Measurements from ENCODE around the gene MNS1. TPM values are rescaled to one million over a fixed set of nuclear protein-coding genes. Genes with fewer than 3 reads are reported as not detected.

Gene MNS1
- total and polyA plus RNA-seq, 2 experiments from 2014 or later: 2.9 to 16.9 TPM

DNA sequence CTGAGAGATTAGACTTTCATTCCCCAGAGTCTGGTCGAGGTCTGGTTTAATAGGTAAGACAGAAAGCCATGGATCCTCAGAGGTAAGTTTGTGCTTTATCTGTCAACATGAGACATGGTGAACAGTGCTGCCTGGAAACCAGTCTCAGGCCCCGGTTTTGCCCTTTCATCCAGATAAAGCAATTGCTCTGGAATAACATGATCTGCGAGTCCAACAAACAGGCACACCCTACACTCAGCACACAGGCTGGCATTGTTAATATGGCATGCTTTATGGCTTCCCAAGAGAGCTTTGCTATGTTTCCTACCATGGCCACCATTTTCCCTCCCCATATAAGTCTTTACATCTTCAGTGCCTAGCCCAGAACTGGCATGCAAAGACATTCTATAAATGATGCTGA, 30.1 kb upstream of the MNS1 start:
- Histone ChIP-seq H4K20me1 (replicated peaks; ENCODE audit: insufficient read depth) (no peaks in the 10 kb centered on the region), H3K27ac (ENCODE audit: low read depth) (no peak overlapping the region), H2AFZ (no peak overlapping the region), H3F3A (replicated peaks; ENCODE audit: low read depth) (no peaks in the 10 kb centered on the region), H3K79me2 (replicated peaks; ENCODE audit: insufficient read depth) (no peaks in the 10 kb centered on the region), H3K4me1 (ENCODE audit: insufficient read depth) (no peaks in the 10 kb centered on the region), H3K36me3 (ENCODE audit: insufficient read depth) (no peaks in the 10 kb centered on the region), H3K9me2 (ENCODE audit: insufficient read depth) (no peaks in the 10 kb centered on the region), H3K27me3 (ENCODE audit: insufficient read depth) (no peaks in the 10 kb centered on the region), H3K4me3 (no peak overlapping the region), H3K4me2 (no peak overlapping the region)
- Mint-ChIP-seq H3K4me3 (no peak overlapping the region), H3K27me3 (ENCODE audit: insufficient read depth, low read depth, poor library complexity) (peaks cover 4% of the 10 kb centered on the region), H3K27ac (no peak overlapping the region), H3K36me3 (ENCODE audit: low read depth) (no peaks in the 10 kb centered on the region), H3K4me1 (no peaks in the 10 kb centered on the region), H3K9me3 (no peaks in the 10 kb centered on the region; the same call in 2 of the 3 replicates)
- DNase-seq (ENCODE audit: low spot score) (no peak), ATAC-seq (no peak)
- TF ChIP-seq, protein P1, sequence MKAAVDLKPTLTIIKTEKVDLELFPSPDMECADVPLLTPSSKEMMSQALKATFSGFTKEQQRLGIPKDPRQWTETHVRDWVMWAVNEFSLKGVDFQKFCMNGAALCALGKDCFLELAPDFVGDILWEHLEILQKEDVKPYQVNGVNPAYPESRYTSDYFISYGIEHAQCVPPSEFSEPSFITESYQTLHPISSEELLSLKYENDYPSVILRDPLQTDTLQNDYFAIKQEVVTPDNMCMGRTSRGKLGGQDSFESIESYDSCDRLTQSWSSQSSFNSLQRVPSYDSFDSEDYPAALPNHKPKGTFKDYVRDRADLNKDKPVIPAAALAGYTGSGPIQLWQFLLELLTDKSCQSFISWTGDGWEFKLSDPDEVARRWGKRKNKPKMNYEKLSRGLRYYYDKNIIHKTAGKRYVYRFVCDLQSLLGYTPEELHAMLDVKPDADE (IDR thresholded peaks at IDR 0.05): no peak
- TF ChIP-seq EZH2phosphoT487 (IDR thresholded peaks at IDR 0.05; ENCODE audit: unreplicated experiment): no peak
- TF ChIP-seq, protein P2, sequence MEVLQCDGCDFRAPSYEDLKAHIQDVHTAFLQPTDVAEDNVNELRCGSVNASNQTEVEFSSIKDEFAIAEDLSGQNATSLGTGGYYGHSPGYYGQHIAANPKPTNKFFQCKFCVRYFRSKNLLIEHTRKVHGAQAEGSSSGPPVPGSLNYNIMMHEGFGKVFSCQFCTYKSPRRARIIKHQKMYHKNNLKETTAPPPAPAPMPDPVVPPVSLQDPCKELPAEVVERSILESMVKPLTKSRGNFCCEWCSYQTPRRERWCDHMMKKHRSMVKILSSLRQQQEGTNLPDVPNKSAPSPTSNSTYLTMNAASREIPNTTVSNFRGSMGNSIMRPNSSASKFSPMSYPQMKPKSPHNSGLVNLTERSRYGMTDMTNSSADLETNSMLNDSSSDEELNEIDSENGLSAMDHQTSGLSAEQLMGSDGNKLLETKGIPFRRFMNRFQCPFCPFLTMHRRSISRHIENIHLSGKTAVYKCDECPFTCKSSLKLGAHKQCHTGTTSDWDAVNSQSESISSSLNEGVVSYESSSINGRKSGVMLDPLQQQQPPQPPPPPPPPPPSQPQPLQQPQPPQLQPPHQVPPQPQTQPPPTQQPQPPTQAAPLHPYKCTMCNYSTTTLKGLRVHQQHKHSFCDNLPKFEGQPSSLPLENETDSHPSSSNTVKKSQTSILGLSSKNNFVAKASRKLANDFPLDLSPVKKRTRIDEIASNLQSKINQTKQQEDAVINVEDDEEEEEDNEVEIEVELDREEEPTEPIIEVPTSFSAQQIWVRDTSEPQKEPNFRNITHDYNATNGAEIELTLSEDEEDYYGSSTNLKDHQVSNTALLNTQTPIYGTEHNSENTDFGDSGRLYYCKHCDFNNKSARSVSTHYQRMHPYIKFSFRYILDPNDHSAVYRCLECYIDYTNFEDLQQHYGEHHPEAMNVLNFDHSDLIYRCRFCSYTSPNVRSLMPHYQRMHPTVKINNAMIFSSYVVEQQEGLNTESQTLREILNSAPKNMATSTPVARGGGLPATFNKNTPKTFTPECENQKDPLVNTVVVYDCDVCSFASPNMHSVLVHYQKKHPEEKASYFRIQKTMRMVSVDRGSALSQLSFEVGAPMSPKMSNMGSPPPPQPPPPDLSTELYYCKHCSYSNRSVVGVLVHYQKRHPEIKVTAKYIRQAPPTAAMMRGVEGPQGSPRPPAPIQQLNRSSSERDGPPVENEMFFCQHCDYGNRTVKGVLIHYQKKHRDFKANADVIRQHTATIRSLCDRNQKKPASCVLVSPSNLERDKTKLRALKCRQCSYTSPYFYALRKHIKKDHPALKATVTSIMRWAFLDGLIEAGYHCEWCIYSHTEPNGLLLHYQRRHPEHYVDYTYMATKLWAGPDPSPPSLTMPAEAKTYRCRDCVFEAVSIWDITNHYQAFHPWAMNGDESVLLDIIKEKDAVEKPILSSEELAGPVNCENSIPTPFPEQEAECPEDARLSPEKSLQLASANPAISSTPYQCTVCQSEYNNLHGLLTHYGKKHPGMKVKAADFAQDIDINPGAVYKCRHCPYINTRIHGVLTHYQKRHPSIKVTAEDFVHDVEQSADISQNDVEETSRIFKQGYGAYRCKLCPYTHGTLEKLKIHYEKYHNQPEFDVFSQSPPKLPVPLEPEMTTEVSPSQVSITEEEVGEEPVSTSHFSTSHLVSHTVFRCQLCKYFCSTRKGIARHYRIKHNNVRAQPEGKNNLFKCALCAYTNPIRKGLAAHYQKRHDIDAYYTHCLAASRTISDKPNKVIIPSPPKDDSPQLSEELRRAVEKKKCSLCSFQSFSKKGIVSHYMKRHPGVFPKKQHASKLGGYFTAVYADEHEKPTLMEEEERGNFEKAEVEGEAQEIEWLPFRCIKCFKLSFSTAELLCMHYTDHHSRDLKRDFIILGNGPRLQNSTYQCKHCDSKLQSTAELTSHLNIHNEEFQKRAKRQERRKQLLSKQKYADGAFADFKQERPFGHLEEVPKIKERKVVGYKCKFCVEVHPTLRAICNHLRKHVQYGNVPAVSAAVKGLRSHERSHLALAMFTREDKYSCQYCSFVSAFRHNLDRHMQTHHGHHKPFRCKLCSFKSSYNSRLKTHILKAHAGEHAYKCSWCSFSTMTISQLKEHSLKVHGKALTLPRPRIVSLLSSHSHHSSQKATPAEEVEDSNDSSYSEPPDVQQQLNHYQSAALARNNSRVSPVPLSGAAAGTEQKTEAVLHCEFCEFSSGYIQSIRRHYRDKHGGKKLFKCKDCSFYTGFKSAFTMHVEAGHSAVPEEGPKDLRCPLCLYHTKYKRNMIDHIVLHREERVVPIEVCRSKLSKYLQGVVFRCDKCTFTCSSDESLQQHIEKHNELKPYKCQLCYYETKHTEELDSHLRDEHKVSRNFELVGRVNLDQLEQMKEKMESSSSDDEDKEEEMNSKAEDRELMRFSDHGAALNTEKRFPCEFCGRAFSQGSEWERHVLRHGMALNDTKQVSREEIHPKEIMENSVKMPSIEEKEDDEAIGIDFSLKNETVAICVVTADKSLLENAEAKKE (CRISPR knock-in tag; IDR thresholded peaks at IDR 0.05): no peak
- no peak for TF ChIP-seq JUNB (IDR thresholded peaks at IDR 0.05; ENCODE audit: unreplicated experiment)
- TF ChIP-seq NANOG (IDR thresholded peaks at IDR 0.05; ENCODE audit: borderline replicate concordance): no peak
- no peak for TF ChIP-seq ZNF114 (CRISPR knock-in tag; IDR thresholded peaks at IDR 0.05)
- TF ChIP-seq, protein P3, sequence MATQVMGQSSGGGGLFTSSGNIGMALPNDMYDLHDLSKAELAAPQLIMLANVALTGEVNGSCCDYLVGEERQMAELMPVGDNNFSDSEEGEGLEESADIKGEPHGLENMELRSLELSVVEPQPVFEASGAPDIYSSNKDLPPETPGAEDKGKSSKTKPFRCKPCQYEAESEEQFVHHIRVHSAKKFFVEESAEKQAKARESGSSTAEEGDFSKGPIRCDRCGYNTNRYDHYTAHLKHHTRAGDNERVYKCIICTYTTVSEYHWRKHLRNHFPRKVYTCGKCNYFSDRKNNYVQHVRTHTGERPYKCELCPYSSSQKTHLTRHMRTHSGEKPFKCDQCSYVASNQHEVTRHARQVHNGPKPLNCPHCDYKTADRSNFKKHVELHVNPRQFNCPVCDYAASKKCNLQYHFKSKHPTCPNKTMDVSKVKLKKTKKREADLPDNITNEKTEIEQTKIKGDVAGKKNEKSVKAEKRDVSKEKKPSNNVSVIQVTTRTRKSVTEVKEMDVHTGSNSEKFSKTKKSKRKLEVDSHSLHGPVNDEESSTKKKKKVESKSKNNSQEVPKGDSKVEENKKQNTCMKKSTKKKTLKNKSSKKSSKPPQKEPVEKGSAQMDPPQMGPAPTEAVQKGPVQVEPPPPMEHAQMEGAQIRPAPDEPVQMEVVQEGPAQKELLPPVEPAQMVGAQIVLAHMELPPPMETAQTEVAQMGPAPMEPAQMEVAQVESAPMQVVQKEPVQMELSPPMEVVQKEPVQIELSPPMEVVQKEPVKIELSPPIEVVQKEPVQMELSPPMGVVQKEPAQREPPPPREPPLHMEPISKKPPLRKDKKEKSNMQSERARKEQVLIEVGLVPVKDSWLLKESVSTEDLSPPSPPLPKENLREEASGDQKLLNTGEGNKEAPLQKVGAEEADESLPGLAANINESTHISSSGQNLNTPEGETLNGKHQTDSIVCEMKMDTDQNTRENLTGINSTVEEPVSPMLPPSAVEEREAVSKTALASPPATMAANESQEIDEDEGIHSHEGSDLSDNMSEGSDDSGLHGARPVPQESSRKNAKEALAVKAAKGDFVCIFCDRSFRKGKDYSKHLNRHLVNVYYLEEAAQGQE (IDR thresholded peaks at IDR 0.05; ENCODE audit: unreplicated experiment): no peak
- TF ChIP-seq POLR2AphosphoS5 (IDR thresholded peaks at IDR 0.05; ENCODE audit: low read depth): no peak
- no peak for TF ChIP-seq EZH2 (IDR thresholded peaks at IDR 0.05; ENCODE audit: low read depth, unreplicated experiment)
- no peak for TF ChIP-seq STAT1 (IDR thresholded peaks at IDR 0.05; ENCODE audit: unreplicated experiment)
- TF ChIP-seq, protein P4, sequence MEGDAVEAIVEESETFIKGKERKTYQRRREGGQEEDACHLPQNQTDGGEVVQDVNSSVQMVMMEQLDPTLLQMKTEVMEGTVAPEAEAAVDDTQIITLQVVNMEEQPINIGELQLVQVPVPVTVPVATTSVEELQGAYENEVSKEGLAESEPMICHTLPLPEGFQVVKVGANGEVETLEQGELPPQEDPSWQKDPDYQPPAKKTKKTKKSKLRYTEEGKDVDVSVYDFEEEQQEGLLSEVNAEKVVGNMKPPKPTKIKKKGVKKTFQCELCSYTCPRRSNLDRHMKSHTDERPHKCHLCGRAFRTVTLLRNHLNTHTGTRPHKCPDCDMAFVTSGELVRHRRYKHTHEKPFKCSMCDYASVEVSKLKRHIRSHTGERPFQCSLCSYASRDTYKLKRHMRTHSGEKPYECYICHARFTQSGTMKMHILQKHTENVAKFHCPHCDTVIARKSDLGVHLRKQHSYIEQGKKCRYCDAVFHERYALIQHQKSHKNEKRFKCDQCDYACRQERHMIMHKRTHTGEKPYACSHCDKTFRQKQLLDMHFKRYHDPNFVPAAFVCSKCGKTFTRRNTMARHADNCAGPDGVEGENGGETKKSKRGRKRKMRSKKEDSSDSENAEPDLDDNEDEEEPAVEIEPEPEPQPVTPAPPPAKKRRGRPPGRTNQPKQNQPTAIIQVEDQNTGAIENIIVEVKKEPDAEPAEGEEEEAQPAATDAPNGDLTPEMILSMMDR (conservative IDR thresholded peaks at IDR 0.05; ENCODE audit: low read depth in 2 of 2): no peak
- no peak for TF ChIP-seq CREB1 (CRISPR knock-in tag; IDR thresholded peaks at IDR 0.05; ENCODE audit: low read depth)

Data from GM23338 (cell line).